Heart right ventricle (tissue), 16 donors: Measurements from ENCODE around the gene ABCA4. TPM values are rescaled to one million over a fixed set of nuclear protein-coding genes. Genes with fewer than 3 reads are reported as not detected.

Source experiments
- ATAC-seq, 8 donors: fragments of 200-7000 bp; cut with Tn5 transposase; one replicate each; pipeline ENCODE4 v1.9.1; 2020; ENCODE audit warnings: mild to moderate bottlenecking in 8 of 8, moderate library complexity in 8 of 8, moderate number of reproducible peaks in 1 of 8
- DNase-seq, 2 donors: peaks; one replicate each; pipeline ENCODE4 v3.0.0-alpha.2; 2020
- H3K27ac ChIP-seq, 10 donors: fragments of 200-600 bp; sonication (generic) in 2 of 10; one replicate each; pipeline versions ENCODE4 v1.5.0 to v1.8.0; 2020 to 2022; ENCODE audit warnings: mild to moderate bottlenecking in 3 of 10
- H3K27me3 ChIP-seq, 7 donors: fragments of 200-600 bp; one replicate each; pipeline ENCODE4 v1.8.0; 2021 to 2022; ENCODE audit warnings: mild to moderate bottlenecking in 2 of 7
- H3K36me3 ChIP-seq, 9 donors: fragments of 200-600 bp; sonication (generic) in 1 of 9; one replicate each; pipeline versions ENCODE4 v1.5.0 to v1.8.0; 2020 to 2022; ENCODE audit warnings: mild to moderate bottlenecking in 2 of 9
- H3K4me1 ChIP-seq, 9 donors: fragments of 200-600 bp; sonication (generic) in 1 of 9; one replicate each; pipeline versions ENCODE4 v1.5.0 to v1.8.0; 2020 to 2022; ENCODE audit warnings: mild to moderate bottlenecking in 4 of 9
- H3K4me3 ChIP-seq, 10 donors: fragments of 200-600 bp; sonication (generic) in 2 of 10; one replicate each; pipeline versions ENCODE4 v1.5.0 to v1.8.0; 2020 to 2022; ENCODE audit warnings: mild to moderate bottlenecking in 7 of 10, moderate library complexity in 2 of 10
- H3K9me3 ChIP-seq, 11 donors: fragments of 200-600 bp in 10 of 11; sonication (generic) in 2 of 11; one replicate each; pipeline versions ENCODE4 v1.5.0 to v1.8.0; 2013 to 2022; ENCODE audit warnings: mild to moderate bottlenecking in 2 of 11, control low read depth in 1 of 11, moderate library complexity in 1 of 11
- CTCF ChIP-seq, 9 donors: fragments of 200-600 bp; sonication (generic) in 2 of 9; IDR thresholded peaks; one replicate each; pipeline versions ENCODE4 v1.5.0 to v1.8.0; 2021 to 2022; ENCODE audit warnings: antibody characterized with exemption in 9 of 9, mild to moderate bottlenecking in 5 of 9, moderate library complexity in 1 of 9
- WGBS, 2 donors: extraction: QIAGEN DNeasy Blood & Tissue Kit; methylation state at CpG; one replicate each; pipeline ENCODE4 v1.1.7; 2013; ENCODE audit warnings: inconsistent platforms in 1 of 2; 5-methylcytosine and 5-hydroxymethylcytosine counted together
- intact Hi-C, 10 donors: fragments of 100-400 bp; cut with DNase I; formaldehyde crosslinking; loops; one replicate each; pipeline versions ENCODE4 v1.11.1 to v1.14.2; 2022
- polyA plus RNA-seq, 2 donors: library from polyadenylated mRNA; stranded (reverse); fragments of 200-250 nt; gene quantifications; one replicate each; pipeline ENCODE4 v1.2.3, GENCODE V29; 2013
- total RNA-seq, 10 donors: library from RNA; stranded (reverse); fragmentation: NEBNext Ultra II Directional in 3 of 10; extraction: Animal tissue kit (Norgen Biotek cat#: 25700) in 3 of 10; gene quantifications; one replicate each; pipeline versions ENCODE4 v1.2.1 to v1.2.4, GENCODE V29; 2021 to 2023
- donor health status: Arrhythmogenic right ventricular cardiomyopathy.
- donor health status: ischemic (EF 13 %, LVEDD 7.1; RV severe dilation, severe dysfunction).
- donor health status: healthy with polysubstance abuse.
- donor health status: DM: no; HTN: yes; CAD: no.
- donor health status: DM: no; HTN: no; CAD: no.
- donor health status: ischemic (EF 25% LVEDD 6.9; RV normal size, moderate dysfunction).
- donor health status: ischemic (EF 25% LVEDD 5.7; RV mildly dilated, moderate dysfunction).
- donor health status: healthy.
- donor health status: DM: yes; HTN: yes; CAD: no.
- donor health status: Ischemic cardiomyopathy.
- donor health status: ischemic (EF 35%, LVEDD 5.7; RV mildly dilated, moderate dysfunction).
- donor health status: nonischemic (EF 11% LVEDD 7.7; RV severe dilation, severe dysfunction).
- donor health status: DM: yes; HTN: yes; CAD: no.
- donor health status: PGD.
- donor health status: ischemic (EF 29% LVEDD 5.4; RV normal size, mild dysfunction).
- donor health status: nonischemic (EF 23%, LVEDD 6.1; RV moderate dilation, normal function).

The ABCA4 gene
- total and polyA plus RNA-seq, 12 donors: 0.05 to 0.66 (median 0.21) TPM

- no peaks in the 10 kb centered on the region for H3K27me3 ChIP-seq
- DNase-seq (no peak), ATAC-seq (no peak)
- no peaks in the 10 kb centered on the region for H3K9me3 ChIP-seq
- no peak overlapping the region for H3K4me3 ChIP-seq
- H3K4me1 ChIP-seq: peaks cover 0 to 18% (median 5%) of the 10 kb centered on the region in 9 donors
- no peak for TF ChIP-seq CTCF (IDR thresholded peaks at IDR 0.05)
- no peak overlapping the region for H3K27ac ChIP-seq
- no peaks in the 10 kb centered on the region for H3K36me3 ChIP-seq
- WGBS, 2 donors: 91 to 93% methylated on average over 5 of the region's 5 CpGs
- intact Hi-C loops: loop anchor here in 1 of 10 donors (10.0 kb wide), 1 partner anchor 71 kb away; no protein-coding TSS in a partner anchor
These were observed 25.3 kb upstream of the ABCA4 start for GRCh38 chr1:94146273-94146672.

GRCh38 chr1:94144836-94145235 is 23.9 kb upstream of the ABCA4 start:
- peaks cover 0 to 18% (median 5%) of the 10 kb centered on the region in 9 donors for H3K4me1 ChIP-seq
- H3K4me3 ChIP-seq: no peak overlapping the region
- H3K36me3 ChIP-seq: no peaks in the 10 kb centered on the region
- H3K9me3 ChIP-seq: no peaks in the 10 kb centered on the region
- intact Hi-C loops: loop anchor here in 1 of 10 donors (10.0 kb wide), 1 partner anchor 70 kb away; no protein-coding TSS in a partner anchor
- ATAC-seq: no peak
- no peak overlapping the region for H3K27ac ChIP-seq
- 76% methylated on average over 1 of the region's 1 CpG for WGBS, 2 donors
- no peak for TF ChIP-seq CTCF (IDR thresholded peaks at IDR 0.05)
- no peak for DNase-seq
- H3K27me3 ChIP-seq: no peaks in the 10 kb centered on the region

- Histone ChIP-seq H3K36me3 (no peaks in the 10 kb centered on the region), H3K4me3 (no peak overlapping the region), H3K27me3 (no peaks in the 10 kb centered on the region), H3K4me1 (peaks cover 0 to 18% (median 5%) of the 10 kb centered on the region in 9 donors), H3K27ac (no peak overlapping the region), H3K9me3 (no peaks in the 10 kb centered on the region)
- no peak for TF ChIP-seq CTCF (IDR thresholded peaks at IDR 0.05)
- ATAC-seq (no peak), DNase-seq (no peak)
- intact Hi-C loops: loop anchor here in 1 of 10 donors (10.0 kb wide), 1 partner anchor 69 kb away; no protein-coding TSS in a partner anchor
These were observed 22.8 kb upstream of the ABCA4 start for GRCh38 chr1:94143809-94144176.

- no peaks in the 10 kb centered on the region for H3K36me3 ChIP-seq
- peak in 1 of 8 donors; percentile 61 for ATAC-seq
- H3K27me3 ChIP-seq: no peaks in the 10 kb centered on the region
- peaks cover 0 to 18% (median 5%) of the 10 kb centered on the region in 9 donors for H3K4me1 ChIP-seq
- no peak overlapping the region for H3K4me3 ChIP-seq
- intact Hi-C loops: loop anchor here in 1 of 10 donors (10.0 kb wide), 1 partner anchor 68 kb away; no protein-coding TSS in a partner anchor
- TF ChIP-seq CTCF (IDR thresholded peaks at IDR 0.05): no peak
- no peaks in the 10 kb centered on the region for H3K9me3 ChIP-seq
- DNase-seq: no peak
- H3K27ac ChIP-seq: peak overlapping the region in 3 of 10 donors; percentile 43 to 61 (median 54)
- WGBS, 2 donors: 70 to 72% methylated on average over 2 of the region's 2 CpGs
These were observed 22.3 kb upstream of the ABCA4 start for GRCh38 chr1:94143173-94143808.
